Mucosa of stomach (tissue), 1 donor: ENCODE measurements around the gene COL6A1.
"Not testable (repeated sequence)": the region's sequence is repeated elsewhere in the genome, so short reads cannot be mapped to it uniquely, and the experiment has no call there.

Experiments used
- H3K27me3 ChIP-seq: one replicate; pipeline ENCODE4 v1.7.0; 2013; ENCODE audit warnings: mild to moderate bottlenecking, low read length; ENCODE audit not compliant: control insufficient read depth, insufficient read depth
- H3K36me3 ChIP-seq: one replicate; pipeline ENCODE4 v1.7.0; 2013; ENCODE audit warnings: low read length; ENCODE audit not compliant: control insufficient read depth, insufficient read depth
- H3K4me1 ChIP-seq: one replicate; pipeline ENCODE4 v1.7.0; 2013; ENCODE audit warnings: mild to moderate bottlenecking, low read length; ENCODE audit not compliant: control insufficient read depth, insufficient read depth
- H3K4me3 ChIP-seq: one replicate; pipeline ENCODE4 v1.7.0; 2013; ENCODE audit warnings: low read length
- H3K9ac ChIP-seq: one replicate; pipeline ENCODE4 v1.7.0; 2013; ENCODE audit warnings: mild to moderate bottlenecking, low read length, moderate library complexity
- H3K9me3 ChIP-seq: one replicate; pipeline ENCODE4 v1.7.0; 2013; ENCODE audit warnings: mild to moderate bottlenecking, low read length, moderate library complexity; ENCODE audit not compliant: control insufficient read depth
- donor health status: Pancreatic carcinoma.

The COL6A1 gene

DNA sequence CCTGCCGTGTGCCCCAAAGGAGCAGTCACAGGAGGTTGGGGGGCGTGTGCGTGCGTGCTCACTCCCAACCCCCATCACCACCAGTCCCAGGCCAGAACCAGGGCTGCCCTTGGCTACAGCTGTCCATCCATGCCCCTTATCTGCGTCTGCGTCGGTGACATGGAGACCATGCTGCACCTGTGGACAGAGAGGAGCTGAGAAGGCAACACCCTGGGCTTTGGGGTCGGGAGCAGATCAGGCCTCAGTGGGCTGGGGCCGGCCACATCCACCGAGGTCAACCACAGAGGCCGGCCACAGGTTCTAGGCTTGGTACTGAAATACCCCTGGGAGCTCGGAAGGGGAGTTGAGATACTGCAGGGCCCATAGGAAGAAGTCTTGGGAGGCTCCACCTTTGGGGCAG, 23.5 kb downstream of the COL6A1 start:
- no peaks in the 10 kb centered on the region for H3K9me3 ChIP-seq
- H3K4me3 ChIP-seq: no peak overlapping the region

DNA sequence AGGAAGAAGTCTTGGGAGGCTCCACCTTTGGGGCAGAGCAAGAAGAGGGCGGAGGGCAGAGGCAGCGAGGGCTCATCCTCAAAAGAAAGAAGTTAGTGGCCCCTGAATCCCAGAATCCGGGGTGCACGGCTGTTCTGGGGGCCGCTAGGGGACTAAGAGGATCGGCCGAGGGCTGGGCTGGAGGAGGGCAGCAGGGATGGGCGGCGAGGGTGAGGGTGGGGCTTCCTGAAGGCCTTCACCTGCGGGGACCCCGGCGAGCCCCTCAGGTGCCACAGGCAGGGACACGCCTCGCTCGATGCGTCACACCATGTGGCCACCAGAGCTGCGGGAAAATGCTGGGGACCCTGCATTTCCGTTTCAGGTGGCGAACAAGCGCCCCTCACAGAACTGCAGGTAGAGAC, 23.9 kb downstream of the COL6A1 start:
- Histone ChIP-seq H3K4me1 (no peaks in the 10 kb centered on the region), H3K4me3 (no peak overlapping the region), H3K27me3 (no peaks in the 10 kb centered on the region), H3K36me3 (no peaks in the 10 kb centered on the region), H3K9ac (no peak overlapping the region), H3K9me3 (no peaks in the 10 kb centered on the region)

More for the DNA sequence above, 23.5 kb downstream of the COL6A1 start:
- Histone ChIP-seq H3K4me1 (no peaks in the 10 kb centered on the region), H3K36me3 (no peaks in the 10 kb centered on the region), H3K27me3 (no peaks in the 10 kb centered on the region), H3K9ac (no peak overlapping the region)

DNA sequence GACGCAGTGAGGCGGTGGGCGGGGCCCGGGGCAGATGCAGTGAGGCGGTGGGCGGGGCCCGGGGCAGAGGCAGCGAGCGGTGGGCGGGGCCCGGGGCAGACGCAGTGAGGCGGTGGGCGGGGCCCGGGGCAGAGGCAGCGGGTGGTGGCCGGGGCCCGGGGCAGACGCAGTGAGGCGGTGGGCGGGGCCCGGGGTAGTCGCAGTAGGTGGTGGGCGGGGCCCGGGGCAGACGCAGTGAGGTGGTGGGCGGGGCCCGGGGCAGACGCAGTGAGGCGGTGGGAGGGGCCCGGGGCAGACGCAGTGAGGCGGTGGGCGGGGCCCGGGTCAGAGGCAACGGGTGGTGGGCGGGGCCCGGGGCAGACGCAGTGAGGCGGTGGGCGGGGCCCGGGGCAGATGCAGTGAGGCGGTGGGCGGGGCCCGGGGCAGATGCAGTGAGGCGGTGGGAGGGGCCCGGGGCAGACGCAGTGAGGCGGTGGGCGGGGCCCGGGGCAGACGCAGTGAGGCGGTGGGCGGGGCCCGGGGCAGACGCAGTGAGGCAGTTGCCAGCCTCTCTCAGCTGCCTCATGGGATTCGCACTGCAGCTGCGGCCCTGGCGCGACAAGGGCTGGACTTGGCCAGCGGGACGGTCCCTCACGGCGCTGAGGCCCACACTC, 24.4 kb downstream of the COL6A1 start:
- H3K36me3 ChIP-seq, H3K27me3 ChIP-seq, H3K4me1 ChIP-seq, H3K9ac ChIP-seq, H3K4me3 ChIP-seq, H3K9me3 ChIP-seq: not testable (repeated sequence)

DNA sequence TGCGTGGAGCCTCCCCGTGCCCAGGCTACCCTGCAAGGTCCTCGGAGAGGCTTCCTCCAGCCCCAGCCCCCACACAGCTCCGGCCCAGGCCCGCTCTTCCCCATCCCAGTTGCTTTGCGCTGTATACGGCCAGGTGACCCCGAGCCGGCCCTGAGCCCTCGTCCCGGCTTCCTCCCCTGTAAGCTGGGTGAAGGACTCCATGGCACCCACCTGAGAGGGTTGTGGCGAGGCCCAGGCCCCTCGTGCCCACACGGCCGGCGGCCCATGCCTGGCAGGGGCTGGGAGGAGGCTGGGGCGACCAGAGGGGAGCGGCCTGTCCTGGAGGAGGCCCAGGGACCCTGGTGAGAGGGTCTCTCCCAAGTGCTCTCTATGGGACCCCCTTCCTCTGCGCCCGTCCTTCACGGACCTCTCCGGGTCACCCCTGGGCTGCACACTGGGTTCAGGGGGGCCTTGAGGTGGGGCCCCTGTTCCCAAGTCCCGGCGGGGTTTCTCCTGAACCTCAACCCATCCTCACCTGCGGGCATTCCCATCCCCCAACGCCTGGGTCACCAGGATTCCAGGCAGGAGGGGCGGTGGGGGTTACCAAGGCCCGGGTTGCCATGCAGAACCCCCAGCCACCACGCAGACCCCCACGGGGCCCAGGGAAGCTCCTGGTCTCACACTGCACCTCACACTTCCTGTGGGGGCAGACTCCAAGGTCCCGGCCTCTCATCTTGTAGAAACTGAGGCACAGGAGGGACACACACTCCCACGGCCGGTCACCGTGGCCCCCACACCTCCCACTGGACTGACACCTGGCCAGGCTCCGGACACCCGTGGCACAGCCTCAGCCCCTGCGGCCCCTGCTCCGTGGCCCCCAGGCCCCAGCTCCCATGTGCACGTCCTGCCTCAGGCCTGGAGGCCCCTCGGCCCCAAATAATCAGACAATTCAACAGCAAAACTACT, 25.2 kb downstream of the COL6A1 start:
- no peaks in the 10 kb centered on the region for H3K36me3 ChIP-seq
- H3K4me1 ChIP-seq: no peaks in the 10 kb centered on the region
- no peaks in the 10 kb centered on the region for H3K9me3 ChIP-seq
- no peaks in the 10 kb centered on the region for H3K27me3 ChIP-seq
- no peak overlapping the region for H3K4me3 ChIP-seq
- H3K9ac ChIP-seq: no peak overlapping the region

DNA sequence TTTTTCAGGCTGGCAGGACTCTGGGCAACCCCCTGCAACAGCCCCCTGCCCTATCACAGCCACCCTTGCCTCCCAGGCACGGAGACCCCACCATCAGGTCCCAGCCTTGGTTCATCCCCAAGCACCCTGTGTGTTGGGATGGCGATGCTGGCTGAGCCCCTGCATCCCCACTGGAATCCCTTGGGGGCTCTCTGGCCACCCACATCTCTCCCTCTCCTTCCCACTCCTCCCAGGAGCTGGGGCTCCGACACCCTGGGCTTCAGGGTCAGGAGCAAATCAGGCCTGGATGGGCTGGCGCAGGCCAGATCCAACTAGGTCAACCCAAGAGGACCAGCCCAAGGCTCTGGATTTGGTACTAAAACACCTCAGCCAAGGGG, 25.9 kb downstream of the COL6A1 start:
- no peaks in the 10 kb centered on the region for H3K27me3 ChIP-seq
- H3K9ac ChIP-seq: no peak overlapping the region
- H3K4me1 ChIP-seq: no peaks in the 10 kb centered on the region
- no peak overlapping the region for H3K4me3 ChIP-seq
- H3K36me3 ChIP-seq: no peaks in the 10 kb centered on the region
- H3K9me3 ChIP-seq: no peaks in the 10 kb centered on the region

DNA sequence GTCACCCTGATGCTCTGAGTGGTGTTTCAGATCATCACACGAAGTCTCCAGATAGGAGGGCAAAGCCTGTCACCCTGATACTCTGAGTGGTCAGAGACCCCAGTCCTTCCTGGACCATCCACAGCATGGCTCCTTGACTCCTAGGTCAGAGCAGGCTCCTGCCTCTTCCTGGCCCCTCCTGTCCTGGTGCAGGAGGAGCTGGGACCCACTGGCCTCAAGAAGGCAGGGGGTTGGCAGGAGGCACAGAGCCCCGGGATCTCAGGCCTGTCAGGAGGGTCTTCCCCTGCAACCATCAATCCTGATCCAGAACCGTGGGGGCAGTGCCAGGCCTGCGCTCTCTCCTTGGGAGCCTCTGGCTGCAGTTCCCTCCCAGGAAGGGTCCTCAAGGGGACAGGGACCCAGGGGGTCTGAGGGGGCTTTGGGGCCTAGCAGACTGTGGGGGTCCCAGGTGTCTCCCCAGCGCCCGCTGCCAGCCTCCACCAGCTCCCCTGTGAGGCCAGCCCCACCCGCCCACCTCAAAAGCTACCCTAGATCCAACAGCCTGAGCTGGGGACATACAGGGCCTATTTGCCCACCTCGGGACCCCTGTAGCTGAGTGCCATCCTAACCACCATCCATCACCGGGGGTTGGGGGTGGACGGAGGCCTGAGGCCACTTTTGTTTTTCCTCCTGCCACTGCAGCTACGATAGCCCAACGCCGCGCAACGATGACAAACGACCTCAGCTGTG, 27.5 kb downstream of the COL6A1 start:
- Histone ChIP-seq H3K27me3 (no peaks in the 10 kb centered on the region), H3K36me3 (no peaks in the 10 kb centered on the region), H3K9me3 (no peaks in the 10 kb centered on the region), H3K4me1 (no peaks in the 10 kb centered on the region), H3K4me3 (no peak overlapping the region), H3K9ac (no peak overlapping the region)

DNA sequence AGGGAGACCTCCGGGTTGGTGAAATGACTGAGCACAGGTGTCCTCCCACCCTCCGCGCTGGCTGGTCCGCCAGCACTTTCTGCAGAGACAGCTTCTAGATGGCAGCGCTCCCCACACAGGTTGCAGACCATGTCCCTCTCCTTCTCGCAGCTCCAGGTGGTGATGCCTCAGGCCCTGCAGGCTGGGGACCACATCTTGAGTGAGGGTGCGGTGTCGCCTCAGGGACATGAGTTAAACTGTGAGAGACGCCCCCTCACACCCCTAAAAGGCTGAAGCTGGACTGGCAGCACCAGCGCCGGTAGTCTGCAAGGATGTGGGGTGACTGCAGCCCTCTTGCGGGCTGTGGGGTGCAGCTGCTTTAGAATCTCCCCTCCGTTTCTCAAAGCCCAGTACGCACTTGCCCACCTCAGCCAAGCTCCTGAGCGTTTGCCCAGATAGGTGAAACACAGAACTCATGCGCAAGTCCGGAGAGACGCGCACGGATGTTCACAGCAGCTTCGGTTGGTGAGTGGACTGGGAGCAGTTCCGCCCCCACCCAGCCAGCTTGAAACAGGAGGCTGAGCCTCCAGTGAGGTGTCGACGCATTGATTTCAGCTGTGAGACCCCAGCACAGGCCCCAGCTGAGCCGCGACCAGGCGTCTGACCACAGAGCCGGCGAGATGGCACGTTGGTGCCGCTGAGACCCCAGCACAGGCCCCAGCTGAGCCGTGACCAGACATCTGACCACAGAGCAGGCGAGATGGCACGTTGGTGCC, 28.6 kb downstream of the COL6A1 start:
- H3K9ac ChIP-seq: no peak overlapping the region
- no peaks in the 10 kb centered on the region for H3K4me1 ChIP-seq
- H3K27me3 ChIP-seq: no peaks in the 10 kb centered on the region
- no peak overlapping the region for H3K4me3 ChIP-seq
- no peaks in the 10 kb centered on the region for H3K9me3 ChIP-seq
- no peaks in the 10 kb centered on the region for H3K36me3 ChIP-seq

DNA sequence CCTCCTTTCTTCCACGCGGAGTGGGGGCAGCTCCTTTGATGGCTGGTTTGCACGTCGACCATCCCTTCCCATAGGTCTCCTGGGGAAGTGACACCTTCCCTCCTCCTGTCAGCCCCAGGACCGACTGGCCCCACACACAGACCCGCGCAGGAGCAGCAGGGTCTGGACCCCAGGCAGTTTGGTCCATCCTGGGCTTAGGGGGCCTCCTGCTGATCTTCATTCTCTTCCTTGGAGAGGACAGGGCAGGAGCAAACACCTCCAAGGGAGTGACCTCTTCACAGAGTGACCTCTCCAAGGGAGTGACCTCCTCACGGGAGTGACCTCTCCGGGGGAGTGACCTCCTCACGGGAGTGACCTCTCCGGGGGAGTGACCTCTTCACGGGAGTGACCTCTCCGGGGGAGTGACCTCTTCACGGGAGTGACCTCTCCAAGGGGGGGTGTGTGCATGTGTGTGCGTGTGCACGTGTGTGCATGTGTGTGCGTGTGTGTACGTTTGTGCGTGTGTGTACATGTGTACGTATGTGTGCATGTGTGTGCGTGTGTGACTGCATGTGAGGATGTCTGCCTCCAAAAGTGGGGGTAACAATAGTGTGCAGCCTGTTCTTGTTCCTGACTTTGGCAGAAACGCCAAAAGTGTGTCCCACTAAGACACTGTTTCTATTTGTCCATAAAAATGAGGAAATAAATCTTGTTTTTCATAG, 29.8 kb downstream of the COL6A1 start:
- Histone ChIP-seq H3K36me3 (no peaks in the 10 kb centered on the region), H3K4me3 (no peak overlapping the region), H3K9ac (no peak overlapping the region), H3K9me3 (no peaks in the 10 kb centered on the region), H3K27me3 (no peaks in the 10 kb centered on the region), H3K4me1 (no peaks in the 10 kb centered on the region)

DNA sequence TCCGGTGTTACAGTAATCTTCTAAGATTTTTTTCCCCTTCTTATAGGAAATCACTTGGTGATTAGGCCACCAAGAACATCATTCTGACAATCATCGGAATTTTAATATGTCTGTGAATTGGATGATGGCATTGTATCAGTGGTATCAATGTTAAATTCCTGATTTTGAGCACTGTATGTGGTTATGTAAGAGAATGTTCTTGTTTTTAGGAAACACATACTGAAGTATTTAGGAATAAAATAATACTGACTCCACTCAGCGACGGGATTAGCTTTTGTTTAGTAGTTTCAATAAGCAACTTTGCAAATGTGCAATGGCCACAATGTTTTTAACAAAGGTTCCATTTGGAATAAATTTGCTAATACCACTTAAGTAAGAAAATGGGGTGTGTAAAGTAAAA, 30.6 kb downstream of the COL6A1 start:
- Histone ChIP-seq H3K9me3 (no peaks in the 10 kb centered on the region), H3K4me3 (no peak overlapping the region), H3K27me3 (no peaks in the 10 kb centered on the region), H3K4me1 (no peaks in the 10 kb centered on the region), H3K9ac (no peak overlapping the region), H3K36me3 (no peaks in the 10 kb centered on the region)

DNA sequence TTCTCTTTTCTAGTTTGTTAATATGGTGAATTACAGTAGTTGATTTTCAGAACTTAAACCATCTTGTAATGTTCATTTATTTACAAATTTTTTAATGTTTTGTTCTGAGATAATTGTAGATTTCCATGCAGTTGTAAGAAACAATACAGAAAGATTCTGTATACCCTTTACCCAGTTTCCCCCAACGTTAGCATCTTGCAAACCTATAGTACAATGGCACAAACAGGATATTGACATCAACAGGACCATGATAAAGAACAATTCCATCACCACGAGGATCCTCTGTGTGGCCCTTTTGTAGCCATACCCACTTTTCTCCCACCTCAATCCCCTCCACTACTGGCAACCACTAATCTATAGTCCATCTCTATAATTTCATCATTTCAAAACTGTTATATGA, 33.3 kb downstream of the COL6A1 start:
- Histone ChIP-seq H3K9me3 (no peaks in the 10 kb centered on the region), H3K4me3 (no peak overlapping the region)

DNA sequence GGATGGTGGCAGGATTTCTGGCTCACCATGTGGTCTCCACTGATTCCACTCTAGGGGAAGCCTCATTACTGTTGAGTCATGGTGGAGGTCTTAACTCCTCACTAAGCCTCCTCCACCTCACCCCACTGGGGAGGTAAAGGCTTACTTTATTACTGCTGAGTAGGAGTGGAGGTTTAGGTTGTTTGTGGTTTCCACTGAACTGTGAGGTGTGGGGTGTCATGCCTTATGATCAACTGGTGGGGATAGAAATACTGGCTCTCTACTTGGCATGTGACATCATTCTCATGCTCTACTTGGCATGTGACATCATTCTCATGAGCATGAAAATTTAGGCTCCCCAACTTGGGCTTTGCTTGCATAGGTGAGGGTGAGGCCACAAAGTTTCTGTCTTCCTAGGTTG, 35.6 kb downstream of the COL6A1 start:
- H3K4me3 ChIP-seq: no peak overlapping the region
- no peaks in the 10 kb centered on the region for H3K36me3 ChIP-seq
- H3K9ac ChIP-seq: no peak overlapping the region
- no peaks in the 10 kb centered on the region for H3K4me1 ChIP-seq
- no peaks in the 10 kb centered on the region for H3K27me3 ChIP-seq
- H3K9me3 ChIP-seq: no peaks in the 10 kb centered on the region

More for the DNA sequence above, 33.3 kb downstream of the COL6A1 start:
- H3K36me3 ChIP-seq: no peaks in the 10 kb centered on the region
- H3K27me3 ChIP-seq: no peaks in the 10 kb centered on the region
- no peak overlapping the region for H3K9ac ChIP-seq
- no peaks in the 10 kb centered on the region for H3K4me1 ChIP-seq
